OCI-M1 (cell line): Measurements from ENCODE around the gene ST13.
A peak's percentile ranks its signal among the peaks of the same experiment; 100 is the strongest.
"Not testable (repeated sequence)": the region's sequence is repeated elsewhere in the genome, so short reads cannot be mapped to it uniquely, and the experiment has no call there.

Experiments
- DNase-seq: peaks from one replicate; lab custom pipeline; 2025; lab: John Stamatoyannopoulos, UW

Gene ST13

GRCh38 chr22:40838486-40838885 lies 18.0 kb downstream of the ST13 start:
- DNase-seq, result no peak

- DNase-seq, result no peak
Observed at GRCh38 chr22:40834619-40835018, 21.8 kb downstream of the ST13 start.

GRCh38 chr22:40829131-40829530 lies 27.3 kb downstream of the ST13 start:
- DNase-seq, result no peak

GRCh38 chr22:40826984-40827741 lies 29.3 kb downstream of the ST13 start:
- DNase-seq, result no peak

- DNase-seq, result not testable (repeated sequence)
Observed at GRCh38 chr22:40826292-40826691, 30.1 kb downstream of the ST13 start.

GRCh38 chr22:40823426-40823825 lies 33.0 kb downstream of the ST13 start:
- DNase-seq, result no peak

GRCh38 chr22:40819599-40820140 lies 36.8 kb downstream of the ST13 start:
- peak; percentile 68 for DNase-seq

- peak; percentile 93 for DNase-seq
Observed at GRCh38 chr22:40818747-40819598, 37.5 kb downstream of the ST13 start, which contains the start of gene SLC25A17. Gene SLC25A17, minus strand, starts transcription at chr22:40819346. Its CDS starts 98 bp downstream, at chr22:40819248.

- DNase-seq, result peak; percentile 75
Observed at GRCh38 chr22:40818192-40818746, 38.2 kb downstream of the ST13 start.

- peak; percentile 58 for DNase-seq
Observed at GRCh38 chr22:40817737-40818136, 38.7 kb downstream of the ST13 start.

GRCh38 chr22:40813912-40814315 lies 42.5 kb downstream of the ST13 start:
- DNase-seq, result peak; percentile 96

GRCh38 chr22:40808018-40808841 lies 48.2 kb downstream of the ST13 start:
- DNase-seq, result no peak

- no peak for DNase-seq
Observed at GRCh38 chr22:40806711-40807110, 49.7 kb downstream of the ST13 start.

GRCh38 chr22:40805699-40806203 lies 50.7 kb downstream of the ST13 start:
- no peak for DNase-seq

- DNase-seq, result no peak
Observed at GRCh38 chr22:40805239-40805638, 51.2 kb downstream of the ST13 start.

- DNase-seq, result no peak
Observed at GRCh38 chr22:40803321-40803720, 53.1 kb downstream of the ST13 start.

GRCh38 chr22:40799008-40799407 lies 57.4 kb downstream of the ST13 start:
- DNase-seq, result no peak

GRCh38 chr22:40797427-40797826 lies 59.0 kb downstream of the ST13 start:
- DNase-seq, result no peak

- no peak for DNase-seq
Observed at GRCh38 chr22:40792451-40792850, 64.0 kb downstream of the ST13 start.

- DNase-seq, result no peak
Observed at GRCh38 chr22:40791241-40791640, 65.2 kb downstream of the ST13 start.

- no peak for DNase-seq
Observed at GRCh38 chr22:40789131-40789530, 67.3 kb downstream of the ST13 start.
